GM18498 (cell line): ENCODE measurements around the gene SLC16A5.
"Not testable (repeated sequence)": the region's sequence is repeated elsewhere in the genome, so short reads cannot be mapped to it uniquely, and the experiment has no call there.

Source experiments
- ATAC-seq: cut with Tn5 transposase; IDR thresholded peaks from one replicate; pipeline ENCODE4 v1.9.1; 2021; ENCODE audit warnings: mild to moderate bottlenecking, moderate library complexity; ENCODE audit not compliant: unreplicated experiment

Gene SLC16A5

DNA sequence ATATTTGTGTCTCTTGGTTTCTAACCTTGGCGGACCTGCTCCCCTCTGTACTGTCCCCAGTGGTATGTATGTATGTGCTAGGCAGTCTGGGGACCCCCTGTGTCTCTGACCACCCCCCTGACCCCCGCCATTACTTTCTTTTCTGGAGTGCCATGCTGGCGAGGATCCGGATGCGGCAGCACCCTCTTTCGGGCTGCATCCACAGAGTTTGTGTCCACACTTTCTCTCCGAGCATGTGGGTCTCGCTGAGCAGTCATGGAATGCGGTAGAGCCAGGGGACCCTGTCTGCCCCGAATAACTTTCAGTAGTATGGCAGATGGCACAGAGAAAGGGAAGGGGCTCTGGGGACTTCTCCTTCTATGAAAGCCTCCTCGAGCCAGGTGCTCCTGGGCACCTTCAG lies 23.7 kb upstream of the SLC16A5 start:
- ATAC-seq, result no peak

DNA sequence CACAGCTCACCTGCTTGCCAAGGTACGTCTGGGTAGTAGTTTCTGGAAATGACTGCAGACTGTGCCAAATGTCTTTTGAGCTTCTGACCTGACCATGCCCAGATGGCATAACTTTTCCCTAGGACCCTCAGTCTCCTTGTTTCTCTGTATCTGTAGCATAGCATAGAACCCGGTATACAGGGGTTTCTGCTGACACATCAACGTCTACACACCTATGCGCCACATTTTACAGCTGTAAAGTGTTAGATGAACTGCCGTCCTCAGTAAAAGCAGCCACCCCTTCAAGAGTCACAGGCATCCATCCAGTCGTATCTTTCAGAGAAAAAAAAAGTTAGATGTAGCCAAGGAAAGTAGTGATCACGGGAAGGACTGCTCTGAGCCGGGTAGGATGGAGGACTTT lies 23.3 kb upstream of the SLC16A5 start:
- no peak for ATAC-seq

DNA sequence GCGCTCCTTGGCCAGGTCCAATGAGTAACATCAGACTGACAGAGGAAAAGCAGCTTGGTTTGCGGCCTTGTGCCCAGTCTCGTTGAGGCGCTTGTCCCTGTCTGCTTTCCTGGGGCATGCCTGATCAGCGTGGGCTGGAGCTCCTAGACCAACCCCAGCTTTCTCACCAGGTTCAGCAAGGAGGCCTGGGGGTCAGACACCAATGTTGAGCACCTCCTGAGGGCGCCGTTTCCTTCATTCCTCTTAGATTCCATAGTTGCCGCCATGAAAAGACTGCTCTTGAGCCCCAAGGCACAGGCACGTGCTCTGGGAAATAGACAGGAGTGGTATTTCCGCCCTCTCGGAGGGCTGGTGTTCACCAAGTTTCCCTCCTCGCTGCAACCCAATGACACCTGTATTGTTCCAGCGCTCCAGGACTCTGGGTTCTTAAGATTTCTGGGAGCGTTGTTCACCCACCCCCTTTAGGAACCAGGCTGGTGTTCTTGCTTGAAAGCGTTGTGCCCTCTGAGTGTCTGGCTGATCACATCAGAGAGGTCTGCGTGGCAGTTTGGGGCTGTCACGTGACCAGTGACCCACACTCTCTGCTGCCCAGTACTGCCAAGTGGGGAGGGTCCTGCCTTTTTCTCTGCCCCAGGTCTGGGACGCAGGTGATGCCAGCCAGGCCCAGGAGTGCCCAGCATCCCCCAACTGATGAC lies 22.7 kb upstream of the SLC16A5 start:
- ATAC-seq, result no peak

DNA sequence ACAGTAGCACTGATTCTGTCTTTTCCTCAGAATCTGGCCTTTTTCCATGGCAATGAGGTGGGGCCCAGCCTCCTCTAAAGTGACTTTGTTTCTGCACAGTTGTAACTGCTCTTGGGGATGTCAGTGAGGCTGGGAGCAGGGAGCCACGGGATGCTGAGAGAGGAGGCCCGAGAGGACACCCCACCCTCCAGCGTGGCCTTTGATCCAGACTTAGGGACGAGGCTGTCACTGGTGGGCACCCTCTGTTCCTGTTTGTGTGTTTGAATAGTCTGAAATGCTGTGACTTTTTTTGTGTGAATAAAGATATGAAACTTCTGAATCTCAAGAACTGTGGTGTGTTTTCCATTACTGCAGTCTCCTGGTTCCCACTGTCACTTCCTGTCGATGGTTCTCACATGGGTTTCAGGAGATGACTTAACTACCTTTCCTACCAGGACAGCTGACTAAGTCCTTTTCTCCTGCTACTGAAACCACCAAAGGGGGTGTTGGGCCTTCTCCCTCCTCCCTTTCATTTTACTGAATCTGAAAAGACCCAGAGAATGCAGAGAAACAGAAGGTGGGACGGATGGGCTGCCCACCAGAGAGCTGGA lies 22.1 kb upstream of the SLC16A5 start:
- no peak for ATAC-seq

DNA sequence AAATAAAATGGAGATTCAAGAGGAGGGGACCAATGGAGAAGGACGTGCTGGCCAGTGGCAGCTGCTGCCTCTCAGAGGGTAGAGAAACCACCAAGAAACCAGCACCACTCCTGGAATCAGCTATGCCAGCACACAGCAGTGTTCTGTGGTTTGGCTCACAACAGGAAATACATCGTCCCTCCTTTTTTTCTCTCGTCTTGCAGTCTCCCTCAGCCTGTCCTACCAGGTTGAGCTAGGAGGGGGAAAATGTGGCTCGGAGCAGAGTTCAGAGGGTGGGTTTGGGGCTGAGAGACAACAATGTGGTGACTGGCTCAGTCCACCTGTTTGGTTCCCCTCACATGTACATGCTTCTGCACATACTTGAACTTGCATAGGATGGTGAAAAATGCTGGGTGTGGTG lies 19.9 kb upstream of the SLC16A5 start:
- ATAC-seq, result no peak

DNA sequence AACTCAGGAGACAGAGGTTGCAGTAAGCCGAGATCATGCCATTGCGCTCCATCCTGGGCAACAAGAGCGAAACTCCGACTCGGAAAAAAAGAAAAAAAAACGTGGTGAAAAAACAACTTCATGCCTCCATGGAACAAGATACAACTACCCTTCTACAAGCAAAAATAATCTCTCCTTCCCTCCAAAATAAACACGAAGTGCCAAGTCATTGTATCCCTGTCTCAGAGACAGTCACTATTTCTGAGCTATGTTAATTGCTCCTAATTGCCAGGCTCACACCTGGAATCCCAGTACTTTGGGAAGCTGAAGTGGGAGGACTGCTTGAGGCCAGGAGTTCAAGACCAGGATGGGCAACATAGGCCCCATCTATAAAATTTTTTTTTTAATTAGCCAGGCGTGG lies 19.0 kb upstream of the SLC16A5 start:
- ATAC-seq, result no peak

DNA sequence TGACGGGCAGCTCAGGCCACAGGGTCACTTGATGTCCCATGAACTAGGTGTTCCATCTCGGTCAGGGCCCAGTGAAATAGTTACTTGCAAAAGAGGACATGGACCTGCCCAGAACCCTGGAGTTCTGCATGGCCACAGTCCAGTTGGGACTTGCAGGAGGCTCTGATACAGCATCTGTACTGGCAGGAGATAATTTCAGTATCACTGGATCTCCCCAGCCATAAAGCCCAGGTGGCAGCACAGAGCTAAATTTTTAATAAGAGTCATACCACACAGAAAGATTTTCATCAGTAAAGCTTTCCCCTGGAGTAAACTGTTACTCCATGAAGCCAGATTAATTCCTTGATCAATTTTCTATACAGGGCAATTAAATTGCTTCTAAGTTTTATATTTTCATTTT lies 18.0 kb upstream of the SLC16A5 start:
- ATAC-seq, result no peak

DNA sequence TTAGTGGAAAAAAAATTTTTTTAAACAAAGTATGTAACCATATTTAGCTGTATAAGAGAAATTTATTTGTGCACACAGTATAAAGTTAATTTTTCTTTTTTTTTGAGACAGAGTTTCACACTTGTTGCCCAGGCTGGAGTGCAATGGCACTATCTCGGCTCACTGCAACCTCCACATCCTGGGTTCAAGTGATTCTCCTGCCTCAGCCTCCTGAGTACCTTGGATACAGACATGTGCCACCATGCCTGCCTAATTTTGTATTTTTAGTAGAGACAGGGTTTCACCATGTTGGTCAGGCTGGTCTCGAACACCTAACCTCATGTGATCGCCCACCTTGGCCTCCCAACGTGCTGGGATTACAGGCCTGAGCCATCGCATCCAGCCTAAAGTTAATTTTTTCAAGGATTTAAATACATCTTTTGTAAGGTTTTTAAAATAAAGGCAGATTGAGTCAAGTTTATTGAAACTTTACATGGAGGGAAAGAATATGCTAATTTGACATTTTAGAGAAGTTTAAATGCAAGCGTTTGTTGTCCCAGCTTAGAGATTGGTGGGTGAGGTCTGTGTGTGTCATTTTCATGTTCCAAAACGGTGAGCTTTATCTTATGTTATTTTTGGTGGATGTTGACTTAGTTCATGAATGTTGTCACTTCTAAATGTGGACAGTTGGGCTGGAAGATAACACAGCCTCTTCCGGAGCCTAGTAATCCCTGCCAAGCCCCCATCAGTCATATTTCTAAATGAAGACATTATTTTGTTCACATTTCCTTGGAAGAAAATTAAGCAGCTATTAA lies 16.1 kb upstream of the SLC16A5 start:
- ATAC-seq, result not testable (repeated sequence)

DNA sequence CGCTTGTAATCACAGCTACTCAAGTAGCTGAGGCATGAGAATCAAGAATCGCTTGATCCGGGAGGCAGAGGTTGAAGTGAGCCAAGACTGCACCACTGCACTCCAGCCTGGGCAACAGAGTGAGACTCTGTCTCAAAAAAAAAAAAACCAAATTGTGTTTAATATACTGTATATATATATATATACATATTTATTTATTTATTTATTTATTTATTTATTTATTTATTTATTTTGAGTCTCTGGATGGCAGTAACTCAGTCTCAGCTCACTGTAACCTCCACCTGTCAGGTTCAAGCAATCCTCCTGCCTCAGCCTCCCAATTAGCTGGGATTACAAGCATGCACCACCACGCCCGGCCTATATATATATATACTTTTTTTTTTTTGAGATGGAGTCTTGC lies 14.8 kb upstream of the SLC16A5 start:
- not testable (repeated sequence) for ATAC-seq

DNA sequence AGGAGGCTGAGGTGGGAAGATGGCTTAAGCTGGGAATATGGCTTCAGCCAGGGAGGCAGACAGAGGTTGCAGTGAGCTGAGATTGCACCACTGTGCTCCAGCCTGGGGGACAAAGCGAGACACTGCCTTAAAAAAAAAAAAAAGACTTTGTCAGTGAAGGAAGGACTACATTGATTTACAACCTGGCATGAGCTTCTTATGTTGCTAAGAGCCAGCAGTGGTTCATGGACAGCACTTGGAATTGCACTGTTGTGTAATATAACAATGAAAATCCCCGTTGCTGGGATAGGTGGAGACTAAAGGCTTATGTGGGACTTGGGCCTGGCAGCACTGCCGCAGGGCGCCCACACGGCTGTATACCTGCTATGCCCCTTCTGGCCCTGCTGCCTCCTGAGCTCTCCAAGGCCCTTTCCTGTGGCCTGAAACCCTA lies 14.1 kb upstream of the SLC16A5 start:
- no peak for ATAC-seq

DNA sequence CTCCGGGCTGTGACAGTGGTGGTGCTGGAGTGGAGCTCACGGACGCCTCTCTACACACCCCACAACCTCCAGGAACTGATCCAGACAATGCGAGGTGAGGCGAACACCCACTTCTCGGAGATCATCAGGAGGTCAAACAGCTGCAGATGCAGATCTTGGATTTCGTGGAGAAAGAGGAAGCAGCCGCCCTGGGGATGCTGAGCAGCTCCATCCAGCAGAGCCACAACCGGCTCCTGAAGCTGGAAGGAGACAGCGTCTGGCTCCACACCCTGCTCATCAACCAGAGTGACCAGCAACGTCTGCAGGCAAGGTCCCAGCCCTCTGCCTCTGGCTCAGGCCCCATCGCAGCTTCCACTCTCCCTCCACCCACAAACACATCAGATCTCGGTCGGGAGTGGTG lies 13.2 kb upstream of the SLC16A5 start:
- ATAC-seq, result no peak

DNA sequence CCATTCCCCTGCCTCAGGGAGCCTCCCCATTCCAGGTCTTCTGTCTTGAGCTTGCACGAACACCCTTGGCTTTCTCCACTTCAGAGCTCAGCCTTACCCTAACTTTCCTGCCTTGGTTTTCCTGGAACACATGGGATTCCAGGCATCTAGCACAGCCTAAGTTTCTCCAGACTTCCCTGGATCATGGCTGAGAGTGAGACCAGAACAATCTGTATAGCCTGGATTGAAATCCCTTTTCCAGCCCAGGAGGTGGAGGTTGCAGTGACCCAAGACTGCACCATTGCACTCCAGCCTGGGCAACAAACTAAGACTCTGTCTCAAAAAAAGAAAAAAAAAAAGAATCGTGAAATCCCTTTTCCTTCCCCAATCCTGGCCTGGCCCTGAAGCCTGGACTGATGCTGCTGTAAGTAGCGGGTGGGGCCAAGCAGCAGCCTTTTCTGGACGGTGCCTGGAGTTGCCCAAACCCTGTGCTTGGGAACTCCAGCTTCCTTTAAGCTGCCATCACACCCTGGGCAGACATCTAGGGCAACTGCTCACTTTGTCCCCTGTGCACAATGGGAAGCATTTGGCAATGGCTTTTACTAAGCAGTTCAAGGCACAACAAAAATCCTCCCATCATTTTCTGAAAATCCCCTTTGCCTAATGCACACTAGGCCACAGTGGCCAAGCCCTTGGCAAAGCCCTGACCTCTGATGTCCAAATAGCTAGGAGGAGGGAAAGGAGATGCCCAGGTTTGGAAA lies 12.0 kb upstream of the SLC16A5 start:
- no peak for ATAC-seq

DNA sequence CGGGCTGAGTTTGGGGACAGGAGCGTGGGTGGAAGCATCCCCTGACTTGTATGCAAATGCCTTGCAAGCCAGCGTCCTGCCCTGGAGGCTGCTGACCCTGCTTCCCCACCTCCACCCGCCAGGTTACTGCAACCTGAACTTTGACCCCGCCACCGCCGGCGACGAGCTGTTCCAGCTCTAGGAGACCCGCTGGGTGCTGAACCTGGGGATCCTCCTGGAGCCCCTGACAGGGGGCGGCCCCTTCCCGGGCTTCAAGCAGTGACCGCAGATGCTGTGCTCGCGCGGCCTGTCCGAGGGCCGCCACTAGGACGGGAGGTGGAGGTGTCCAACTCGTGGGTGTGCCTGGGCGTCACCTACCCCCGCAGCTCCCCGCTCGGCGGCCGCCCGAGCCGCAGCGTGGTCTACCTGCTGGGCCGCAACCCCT lies 10.7 kb upstream of the SLC16A5 start:
- no peak for ATAC-seq

DNA sequence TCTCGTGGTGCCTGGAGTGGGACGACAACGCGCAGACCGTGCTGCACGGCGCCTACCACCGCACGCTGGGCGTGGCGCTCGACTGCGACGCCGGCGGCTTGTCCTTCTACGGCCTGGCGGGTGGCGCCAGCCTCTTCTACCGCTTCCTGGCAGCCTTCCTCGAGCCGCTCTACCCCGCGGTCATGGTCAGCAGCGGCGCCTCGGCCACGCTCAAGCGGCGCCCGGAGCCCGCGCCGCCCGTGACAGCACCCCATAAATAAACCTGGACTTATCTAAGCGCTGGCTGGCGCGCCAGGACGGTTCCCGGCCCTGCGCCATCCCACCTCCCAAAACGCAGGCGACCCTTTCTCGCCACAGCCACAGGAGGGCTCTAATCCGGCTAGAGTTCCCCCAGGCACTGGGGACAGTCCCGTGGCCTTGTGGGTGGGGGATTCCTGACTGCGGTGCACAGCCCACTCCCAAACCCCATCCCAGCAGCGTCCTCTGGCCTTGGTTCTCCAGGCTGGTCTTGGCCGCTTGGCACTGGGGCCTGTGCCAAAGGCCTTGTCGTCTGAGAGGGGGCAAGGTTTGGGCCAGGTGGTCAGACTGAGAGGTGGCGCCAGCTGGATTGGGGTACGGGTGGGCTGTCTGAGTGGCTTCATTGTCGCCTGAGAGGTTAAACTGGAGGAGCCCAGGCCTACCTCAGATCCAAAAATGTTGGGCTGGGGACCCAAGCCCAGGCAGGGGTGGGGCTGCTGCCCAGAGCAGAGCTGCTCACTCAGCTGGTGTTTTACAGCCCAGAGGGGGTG lies 10.1 kb upstream of the SLC16A5 start:
- peak; percentile 52 for ATAC-seq

DNA sequence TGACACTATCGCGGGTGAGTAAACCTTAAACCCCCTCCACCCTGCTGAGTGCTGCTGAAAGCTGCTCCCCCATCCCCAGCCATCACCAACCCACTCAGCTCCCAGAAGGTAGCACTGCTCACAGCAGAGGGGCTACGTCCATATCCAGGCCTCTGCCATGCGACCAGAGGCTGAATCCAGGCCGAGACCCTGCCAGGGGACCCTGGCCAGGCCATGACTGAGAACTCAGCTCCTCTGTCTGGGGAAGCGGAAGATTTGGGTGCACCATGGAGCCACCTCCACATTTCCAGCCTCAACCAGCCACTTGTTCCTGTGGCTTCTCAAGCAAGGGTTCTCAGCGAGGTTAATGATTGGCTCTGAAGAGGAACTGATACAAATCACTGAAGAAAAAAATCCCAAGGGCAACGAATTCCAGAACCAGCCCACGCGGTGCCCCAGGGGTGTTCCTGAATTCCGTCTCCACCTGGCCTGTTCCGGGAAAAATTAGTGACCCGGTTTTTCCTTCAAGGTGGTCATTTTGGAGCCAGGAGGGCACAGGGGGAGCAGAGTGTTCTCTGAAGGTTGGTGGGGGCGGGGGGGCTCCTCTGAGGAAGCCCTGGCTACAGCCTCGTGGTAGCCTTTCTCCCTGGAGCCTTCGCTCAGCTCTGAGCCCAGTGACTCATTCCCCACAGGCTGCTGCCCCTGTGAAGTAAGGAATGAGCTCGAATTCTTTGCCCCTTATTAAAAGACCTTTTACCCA lies 9.3 kb upstream of the SLC16A5 start:
- peak; percentile 45 for ATAC-seq

DNA sequence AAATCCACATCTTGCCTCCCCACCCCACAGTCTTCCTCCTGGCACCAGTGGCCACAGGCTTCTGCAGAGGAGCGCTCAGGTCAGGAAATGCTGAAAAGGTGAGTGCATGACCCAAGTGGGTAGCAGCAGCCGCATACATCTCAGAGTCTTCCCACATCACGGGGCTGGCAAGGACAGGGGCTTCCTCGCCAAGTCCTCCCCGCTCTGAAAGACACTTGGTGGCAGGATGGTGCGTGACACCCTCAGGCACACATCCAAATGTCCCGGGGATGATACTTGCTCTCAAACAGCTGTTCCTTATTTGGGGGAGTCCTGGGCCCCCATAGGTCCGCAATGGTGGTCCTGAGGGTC lies 8.8 kb upstream of the SLC16A5 start:
- no peak for ATAC-seq

DNA sequence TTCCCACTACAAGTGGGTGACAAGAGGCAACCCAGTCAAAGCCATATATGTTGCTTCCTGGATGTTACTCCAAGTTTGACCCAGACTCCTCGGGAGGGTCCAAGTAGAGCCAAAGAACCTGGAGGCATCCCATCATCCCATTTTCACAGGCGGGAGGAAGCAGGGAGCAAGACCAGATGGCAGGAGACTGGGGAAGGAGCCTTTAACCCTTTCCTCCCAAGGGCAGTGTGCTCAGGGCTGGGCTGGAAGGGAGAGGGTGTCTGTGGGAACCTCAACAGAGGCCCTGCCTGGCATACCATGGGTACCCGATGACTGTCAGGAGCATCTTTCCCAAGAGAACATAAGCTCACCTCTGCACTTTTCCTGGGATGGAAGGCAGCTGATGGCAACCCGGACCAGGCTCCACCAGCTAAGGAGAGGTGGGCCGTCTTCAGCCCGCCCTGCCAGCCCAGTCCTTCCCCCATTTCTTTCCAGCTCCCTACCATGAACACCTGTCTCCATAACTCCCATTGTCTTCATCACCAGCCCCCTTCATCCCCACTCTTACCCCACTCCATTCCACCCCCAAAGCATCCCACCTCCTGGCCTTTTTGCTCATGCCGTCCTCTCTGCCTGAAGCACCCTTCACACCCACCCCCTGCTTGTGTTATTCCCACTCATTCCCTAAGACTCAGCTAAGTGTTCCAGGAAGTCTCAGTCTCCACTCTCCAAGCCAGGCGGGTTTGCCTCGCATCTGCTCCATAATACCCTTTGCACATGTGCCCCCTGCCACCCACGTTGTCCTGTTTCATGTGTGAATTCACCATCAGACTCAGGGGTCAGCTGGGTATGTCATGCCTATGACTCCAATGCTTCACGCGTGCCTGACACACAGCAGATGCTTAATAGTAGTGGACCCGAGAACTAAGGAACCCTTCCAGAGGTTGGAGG lies 5.9 kb upstream of the SLC16A5 start:
- ATAC-seq, result no peak

DNA sequence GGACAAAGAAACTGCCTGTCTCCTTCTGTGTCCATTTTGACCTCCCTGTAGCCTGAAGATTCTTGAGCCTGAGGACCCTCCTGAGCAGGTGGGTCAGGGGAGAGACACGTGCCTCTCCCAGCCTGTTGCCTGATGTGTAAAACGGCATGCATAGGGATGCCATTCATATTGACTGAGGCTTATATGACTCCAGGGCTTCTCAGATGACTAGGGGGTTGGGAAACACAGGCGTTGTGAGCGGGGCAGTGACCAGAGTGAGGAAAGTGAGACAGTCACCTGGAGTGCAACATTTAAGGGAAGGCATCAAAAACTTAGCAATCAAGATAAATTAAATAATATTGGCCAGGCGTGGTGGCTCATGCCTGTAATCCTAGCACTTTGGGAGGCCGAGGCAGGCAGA lies 5.1 kb upstream of the SLC16A5 start:
- no peak for ATAC-seq
